SK-N-SH (cell line): ENCODE data around the gene RIT1. TPM values are rescaled to one million over a fixed set of nuclear protein-coding genes. Genes with fewer than 3 reads are reported as not detected.

Source experiments
- CTCF ChIA-PET: fragments of 300-600, 350-600 bp; formaldehyde crosslinking; extraction: SDS; loops from one replicate; lab custom pipeline; 2021; lab: Yijun Ruan, JAX
- POLR2A ChIA-PET: fragments of 350-600 bp; sonication (Branson Sonifier 250); formaldehyde crosslinking; extraction: SDS; loops from one replicate; lab custom pipeline; 2020; ENCODE audit warnings: antibody characterized with exemption, inconsistent platforms; lab: Yijun Ruan, JAX
- DNase-seq: peaks from one replicate; pipeline ENCODE4 v3.0.0; 2012
- H2AFZ ChIP-seq: fragments of 200-600 bp; sonication (generic); 2 replicates; pipeline ENCODE4 v1.8.1; 2016; ENCODE audit warnings: antibody characterized with exemption, mild to moderate bottlenecking, low read depth
- H3F3A ChIP-seq: fragments of 200-600 bp; sonication (generic); replicated peaks from 2 replicates; pipeline ENCODE3; 2016; ENCODE audit warnings: antibody characterized with exemption, mild to moderate bottlenecking; ENCODE audit not compliant: insufficient read depth
- H3K27ac ChIP-seq, 2 experiments: fragments of 200-500 bp in 1 of 2; fragments of 200-600 bp in 1 of 2; sonication (Bioruptor generic) in 1 of 2; sonication (generic), shearing (Covaris generic) in 1 of 2; 2 replicates each; pipeline versions ENCODE4 v1.5.1 to v1.6.1; 2014 to 2016; ENCODE audit warnings: low read depth in 2 of 2, inconsistent platforms in 1 of 2, low read length in 1 of 2, mild to moderate bottlenecking in 1 of 2, mixed read lengths in 1 of 2
- H3K27me3 ChIP-seq: fragments of 200-600 bp; sonication (generic), shearing (Covaris generic); 2 replicates; pipeline ENCODE4 v1.6.1; 2016; ENCODE audit warnings: mixed run types; ENCODE audit not compliant: insufficient read depth
- H3K36me3 ChIP-seq, 2 experiments: fragments of 200-500 bp in 1 of 2; fragments of 200-600 bp in 1 of 2; sonication (Bioruptor generic) in 1 of 2; sonication (generic) in 1 of 2; replicated peaks in 1 of 2; 2 replicates each; pipeline versions ENCODE3 to v1.5.1; 2014 to 2016; ENCODE audit warnings: low read length in 1 of 2, mild to moderate bottlenecking in 1 of 2; ENCODE audit not compliant: insufficient read depth in 2 of 2, control insufficient read depth in 1 of 2
- H3K4me1 ChIP-seq, 2 experiments: fragments of 200-500 bp in 1 of 2; fragments of 200-600 bp in 1 of 2; sonication (Bioruptor generic) in 1 of 2; sonication (generic), shearing (Covaris generic) in 1 of 2; 2 replicates each; pipeline versions ENCODE4 v1.5.1 to v1.6.1; 2014 to 2016; ENCODE audit warnings: low read depth in 1 of 2, low read length in 1 of 2, mixed run types in 1 of 2; ENCODE audit not compliant: insufficient read depth in 2 of 2, control insufficient read depth in 1 of 2
- H3K4me2 ChIP-seq: fragments of 200-600 bp; sonication (generic), shearing (Covaris generic); 2 replicates; pipeline ENCODE4 v1.6.1; 2017; ENCODE audit warnings: mixed run types
- H3K4me3 ChIP-seq, 2 experiments: fragments of 200-500 bp in 1 of 2; fragments of 200-600 bp in 1 of 2; sonication (Bioruptor generic) in 1 of 2; sonication (generic), shearing (Covaris generic) in 1 of 2; 2 replicates each; pipeline versions ENCODE4 v1.5.1 to v1.8.1; 2014 to 2016; ENCODE audit warnings: low read depth in 2 of 2, inconsistent platforms in 1 of 2, low read length in 1 of 2, mild to moderate bottlenecking in 1 of 2, mixed read lengths in 1 of 2, moderate library complexity in 1 of 2
- H3K79me2 ChIP-seq: fragments of 200-600 bp; sonication (generic); 2 replicates; pipeline ENCODE4 v1.8.1; 2017; ENCODE audit warnings: mild to moderate bottlenecking; ENCODE audit not compliant: insufficient read depth
- H3K9ac ChIP-seq: fragments of 200-600 bp; sonication (generic); 2 replicates; pipeline ENCODE4 v1.6.1; 2017; ENCODE audit warnings: mixed run types
- H3K9me2 ChIP-seq: fragments of 200-600 bp; sonication (generic); 2 replicates; pipeline ENCODE4 v1.6.1; 2017; ENCODE audit warnings: mixed run types
- H3K9me3 ChIP-seq: fragments of 200-600 bp; sonication (generic); 2 replicates; pipeline ENCODE4 v1.6.1; 2017; ENCODE audit warnings: mixed run types, mild to moderate bottlenecking, moderate library complexity
- H4K20me1 ChIP-seq: fragments of 200-600 bp; sonication (generic); 2 replicates; pipeline ENCODE4 v1.6.1; 2017; ENCODE audit warnings: mild to moderate bottlenecking, mixed run types; ENCODE audit not compliant: insufficient read depth
- ELF1 ChIP-seq: IDR thresholded peaks from 2 replicates; pipeline ENCODE4 v1.4.0; 2012
- EZH2phosphoT487 ChIP-seq: fragments of 200-600 bp; sonication (generic); IDR thresholded peaks from 2 replicates; pipeline ENCODE4 v1.6.1; 2017; ENCODE audit warnings: low read depth, mixed run types, mild to moderate bottlenecking, antibody characterized with exemption, moderate library complexity, borderline replicate concordance
- FOXM1 ChIP-seq: IDR thresholded peaks from 2 replicates; pipeline ENCODE4 v1.4.0; 2012; ENCODE audit warnings: low read depth, mild to moderate bottlenecking
- IRF3 ChIP-seq: fragments of 150-350 bp; IDR thresholded peaks from 2 replicates; pipeline ENCODE4 v1.6.1; 2016; ENCODE audit warnings: mild to moderate bottlenecking, low read depth, low read length
- JUND ChIP-seq: IDR thresholded peaks from 2 replicates; pipeline ENCODE4 v1.4.0; 2012
- MEF2A ChIP-seq: IDR thresholded peaks from 2 replicates; pipeline ENCODE4 v1.4.0; 2012; ENCODE audit warnings: low read depth, borderline replicate concordance
- NFIC ChIP-seq: IDR thresholded peaks from 2 replicates; pipeline ENCODE4 v1.4.0; 2012; ENCODE audit warnings: borderline replicate concordance
- NRF1 ChIP-seq: IDR thresholded peaks from 2 replicates; pipeline ENCODE4 v1.6.1; 2012; ENCODE audit warnings: low read depth, mild to moderate bottlenecking, low read length
- PBX3 ChIP-seq: IDR thresholded peaks from 2 replicates; pipeline ENCODE4; 2012
- POLR2AphosphoS5 ChIP-seq: IDR thresholded peaks from 2 replicates; pipeline ENCODE4 v1.6.1; 2012; ENCODE audit warnings: low read depth, low read length
- RCOR1 ChIP-seq: fragments of 150-350 bp; IDR thresholded peaks from 2 replicates; pipeline ENCODE4 v1.6.1; 2017; ENCODE audit warnings: antibody characterized with exemption, low read length
- RXRA ChIP-seq: IDR thresholded peaks from 2 replicates; pipeline ENCODE4 v1.4.0; 2012; ENCODE audit warnings: low read depth, mild to moderate bottlenecking, borderline replicate concordance
- SIN3A ChIP-seq: IDR thresholded peaks from 2 replicates; pipeline ENCODE4 v1.6.1; 2012; ENCODE audit warnings: low read depth, mild to moderate bottlenecking, low read length, moderate library complexity, borderline replicate concordance
- TAF1 ChIP-seq: IDR thresholded peaks from 2 replicates; pipeline ENCODE4 v1.6.1; 2012; ENCODE audit warnings: low read depth, mild to moderate bottlenecking, low read length, moderate library complexity, borderline replicate concordance
- TCF12 ChIP-seq: IDR thresholded peaks from 2 replicates; pipeline ENCODE4 v1.4.0; 2012
- USF2 ChIP-seq: fragments of 150-350 bp; IDR thresholded peaks from 2 replicates; pipeline ENCODE4 v1.6.1; 2017; ENCODE audit warnings: antibody characterized with exemption, low read length, low read depth, borderline replicate concordance
- ZBTB33 ChIP-seq: IDR thresholded peaks from 2 replicates; pipeline ENCODE4 v1.4.0; 2012; ENCODE audit warnings: low read depth, borderline replicate concordance
- WGBS: methylation state at CpG from one replicate; pipeline ENCODE4 v1.1.6; 2017; ENCODE audit warnings: low lambda C conversion rate; 5-methylcytosine and 5-hydroxymethylcytosine counted together
- polyA plus RNA-seq, 3 experiments: library from polyadenylated mRNA; depleted of rRNA; stranded (reverse); fragments of >200 nt; gene quantifications; 2 replicates each; pipeline ENCODE4 v1.2.3, GENCODE V29; 2012

RIT1 gene
- polyA plus RNA-seq, 1 of the 3 experiments (the other 2 are of a cell fraction) = 28.8 TPM

GRCh38 chr1:155934097-155934935 is 23.2 kb upstream of the RIT1 start, which contains the start of gene KHDC4 (continued):
- no peak for TF ChIP-seq ZBTB33
- peak; percentile 56; the same call in 1 of the 2 replicates for TF ChIP-seq TCF12
- TF ChIP-seq PBX3 = peak; percentile 100
- peak; percentile 34; the same call in 1 of the 2 replicates for TF ChIP-seq JUND
- no peak for TF ChIP-seq MEF2A
- peak; percentile 83; the same call in 1 of the 2 replicates for TF ChIP-seq SIN3A
- TF ChIP-seq RCOR1 = peak; percentile 29; the same call in 1 of the 2 replicates
- TF ChIP-seq RXRA = no peak
- no peak for TF ChIP-seq USF2
- TF ChIP-seq NRF1 = no peak

GRCh38 chr1:155933591-155934096 is 22.5 kb upstream of the RIT1 start:
- Histone ChIP-seq H3K27ac (peak overlapping the region; percentile 89 to 93), H3K4me1 (peaks cover 20 to 24% of the 10 kb centered on the region in 2 experiments), H3K9me3 (no peaks in the 10 kb centered on the region), H3K36me3 (peaks cover 32 to 40% of the 10 kb centered on the region in 2 experiments), H3K9me2 (no peaks in the 10 kb centered on the region), H3F3A (peaks cover 26% of the 10 kb centered on the region), H4K20me1 (peaks cover 39% of the 10 kb centered on the region), H3K9ac (peak overlapping the region; percentile 98), H2AFZ (no peak overlapping the region), H3K4me2 (peak overlapping the region; percentile 97), H3K79me2 (peaks cover 61% of the 10 kb centered on the region), H3K4me3 (peak overlapping the region; percentile 76 to 86), H3K27me3 (no peaks in the 10 kb centered on the region)
- POLR2A ChIA-PET = interaction anchor here (0.5 to 2.2 kb wide), 11 partner anchors 11 to 119 kb away, joined by 3 to 14 read pairs (median 4); partner anchors contain the start of genes ARHGEF2 and SYT11
- WGBS = 3% methylated on average over 10 of the region's 10 CpGs
- CTCF ChIA-PET = interaction anchor here (1.1 to 3.4 kb wide), 4 partner anchors 10 to 133 kb away, joined by 4 to 18 read pairs (median 10); no protein-coding TSS in a partner anchor
- DNase-seq = peak; percentile 42
- TF ChIP-seq POLR2AphosphoS5 = no peak
- TF ChIP-seq IRF3 = no peak
- TF ChIP-seq RCOR1 = no peak
- no peak for TF ChIP-seq TAF1
- TF ChIP-seq FOXM1 = no peak
- TF ChIP-seq MEF2A = no peak
- no peak for TF ChIP-seq NRF1
- TF ChIP-seq ELF1 = no peak
- TF ChIP-seq EZH2phosphoT487 = no peak
- TF ChIP-seq NFIC = no peak
- TF ChIP-seq USF2 = no peak
- no peak for TF ChIP-seq SIN3A
- TF ChIP-seq JUND = no peak
- TF ChIP-seq ZBTB33 = no peak
